ENCODE data around the gene DCD. TPM values are rescaled to one million over a fixed set of nuclear protein-coding genes. Genes with fewer than 3 reads are reported as not detected.

Gene DCD
- not detected for total RNA-seq
- not detected for polyA plus RNA-seq (2013, experiment 1 of 2)
- polyA plus RNA-seq (2013, experiment 2 of 2) = not detected
- total RNA-seq = 0 to 0.09 (median 0) reads per million in 172 experiments

DNA sequence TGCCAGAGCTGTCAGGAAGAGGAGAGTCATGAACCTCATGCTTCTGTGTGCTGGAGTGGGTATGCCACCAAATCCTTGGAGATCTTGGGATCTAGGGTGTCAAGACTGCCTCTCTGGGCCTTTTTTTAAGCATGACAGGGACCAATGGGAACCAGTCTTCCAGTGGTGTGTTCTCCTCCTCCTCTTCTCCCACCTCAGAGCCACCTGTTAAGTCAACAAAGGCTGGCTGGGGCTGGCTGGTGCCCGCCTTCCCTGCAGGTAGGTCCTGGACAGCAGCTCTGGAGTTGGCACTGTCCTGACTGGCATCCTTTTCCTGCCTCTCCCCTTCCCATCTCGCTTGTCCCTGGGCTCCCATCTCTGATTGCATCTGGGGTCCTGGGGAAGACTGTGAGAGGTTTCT, at the start of gene DCD:
TSS of gene DCD (minus strand) at position 101 of the 400 bp plus-strand sequence. CDS start at position 39, 62 bp downstream.
- H3K36me3 Mint-ChIP-seq (ENCODE audit: low read depth) = no peaks in the 10 kb centered on the region
- ChIA-PET POLR2A (no interaction called here), CTCF (no interaction called here)
- TF ChIP-seq CTCF (IDR thresholded peaks at IDR 0.05) = no peak
- no peaks in the 10 kb centered on the region for H3K4me1 Mint-ChIP-seq (ENCODE audit: low read depth)
- H3K4me3 Mint-ChIP-seq = no peak within 1 kb of the TSS
- H3K9me3 Mint-ChIP-seq = no peaks in the 10 kb centered on the region
- no peak within 1 kb of the TSS for H3K27ac Mint-ChIP-seq
- H3K4me3 ChIP-seq (ENCODE audit: low read length) = no peak within 1 kb of the TSS
- H3K4me1 ChIP-seq (ENCODE audit: insufficient read depth, low read length) = no peaks in the 10 kb centered on the region
- no peaks in the 10 kb centered on the region for H3K9me3 ChIP-seq (ENCODE audit: control insufficient read depth in 1 of 2, insufficient read depth in 1 of 2, low read length in 2 of 2)
- no peaks in the 10 kb centered on the region for H3K36me3 ChIP-seq (ENCODE audit: insufficient read depth, low read length)
- intact Hi-C loops (cut with DNase I, micrococcal nuclease) = no loop called here
- H3K27me3 ChIP-seq (ENCODE audit: control insufficient read depth in 1 of 2, insufficient read depth in 2 of 2, low read length in 2 of 2) = peaks cover 13 to 24% of the 10 kb centered on the region in 2 experiments
- DNase-seq = no peak
- H3K27ac ChIP-seq (ENCODE audit: low read depth in 1 of 2, low read length in 2 of 2) = no peak within 1 kb of the TSS
- peaks cover 53% of the 10 kb centered on the region for H3K27me3 Mint-ChIP-seq
- ATAC-seq (ENCODE audit: poor library complexity) = no peak

DNA sequence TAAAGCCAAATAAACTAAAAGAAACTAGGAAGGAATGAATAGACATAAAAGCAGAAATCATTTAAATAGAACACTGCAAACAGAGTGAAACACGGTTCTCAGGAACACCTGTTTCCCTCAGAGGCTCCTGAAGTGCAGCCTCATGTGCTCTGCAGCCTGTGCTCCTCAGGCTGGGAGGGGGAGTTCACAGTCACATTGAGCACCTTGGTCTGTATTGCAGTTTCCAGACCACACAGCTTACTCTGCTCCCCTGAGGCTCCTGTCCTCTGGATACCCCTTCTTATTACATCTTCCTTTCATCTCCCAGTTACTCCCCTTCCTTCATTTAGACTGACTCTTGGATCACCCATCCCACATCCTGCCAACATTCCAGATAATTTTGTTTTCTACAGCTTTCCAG, 49.7 kb upstream of the DCD start:
- H3K9me3 ChIP-seq (ENCODE audit: control insufficient read depth in 1 of 2, insufficient read depth in 1 of 2, low read length in 2 of 2) = no peaks in the 10 kb centered on the region
- intact Hi-C loops (cut with DNase I, micrococcal nuclease) = no loop called here
- no peaks in the 10 kb centered on the region for H3K4me1 ChIP-seq (ENCODE audit: insufficient read depth, low read length)
- ChIA-PET CTCF (no interaction called here), POLR2A (no interaction called here)
- Mint-ChIP-seq H3K27ac (no peak overlapping the region), H3K9me3 (no peaks in the 10 kb centered on the region), H3K4me3 (no peak overlapping the region), H3K27me3 (peaks cover 29% of the 10 kb centered on the region), H3K36me3 (ENCODE audit: low read depth) (no peaks in the 10 kb centered on the region), H3K4me1 (ENCODE audit: low read depth) (no peaks in the 10 kb centered on the region)
- no peak overlapping the region for H3K27ac ChIP-seq (ENCODE audit: low read depth in 1 of 2, low read length in 2 of 2)
- TF ChIP-seq CTCF (IDR thresholded peaks at IDR 0.05) = no peak
- H3K36me3 ChIP-seq (ENCODE audit: insufficient read depth, low read length) = no peaks in the 10 kb centered on the region
- ATAC-seq (ENCODE audit: poor library complexity) = no peak
- DNase-seq = no peak
- no peak overlapping the region for H3K4me3 ChIP-seq (ENCODE audit: low read length)
- H3K27me3 ChIP-seq (ENCODE audit: control insufficient read depth in 1 of 2, insufficient read depth in 2 of 2, low read length in 2 of 2) = peaks cover 0 to 13% of the 10 kb centered on the region in 2 experiments

GRCh38 chr12:54692353-54692752, 44.2 kb upstream of the DCD start:
- no peak for ATAC-seq (ENCODE audit: poor library complexity)
- no peak overlapping the region for H3K27ac Mint-ChIP-seq
- no peak for TF ChIP-seq CTCF (IDR thresholded peaks at IDR 0.05)
- Histone ChIP-seq H3K9me3 (ENCODE audit: control insufficient read depth in 1 of 2, insufficient read depth in 1 of 2, low read length in 2 of 2) (peaks cover 0 to 1% of the 10 kb centered on the region in 2 experiments), H3K36me3 (ENCODE audit: insufficient read depth, low read length) (no peaks in the 10 kb centered on the region), H3K27ac (ENCODE audit: low read depth in 1 of 2, low read length in 2 of 2) (no peak overlapping the region), H3K27me3 (ENCODE audit: control insufficient read depth in 1 of 2, insufficient read depth in 2 of 2, low read length in 2 of 2) (peaks cover 9 to 39% of the 10 kb centered on the region in 2 experiments), H3K4me3 (ENCODE audit: low read length) (no peak overlapping the region), H3K4me1 (ENCODE audit: insufficient read depth, low read length) (no peaks in the 10 kb centered on the region)
- POLR2A ChIA-PET = no interaction called here
- CTCF ChIA-PET = no interaction called here
- no peak for DNase-seq
- H3K9me3 Mint-ChIP-seq = no peaks in the 10 kb centered on the region
- H3K27me3 Mint-ChIP-seq = peaks cover 61% of the 10 kb centered on the region
- no peaks in the 10 kb centered on the region for H3K36me3 Mint-ChIP-seq (ENCODE audit: low read depth)
- intact Hi-C loops (cut with DNase I, micrococcal nuclease) = no loop called here
- H3K4me1 Mint-ChIP-seq (ENCODE audit: low read depth) = no peaks in the 10 kb centered on the region
- H3K4me3 Mint-ChIP-seq = no peak overlapping the region
